NAMALWA (cell line): ENCODE results near the gene FAM110C.
"Not testable (repeated sequence)": the region's sequence is repeated elsewhere in the genome, so short reads cannot be mapped to it uniquely, and the experiment has no call there.

Experiments used
- DNase-seq: peaks from one replicate; pipeline ENCODE4 v3.0.0-alpha.2; 2015; ENCODE audit warnings: low spot score

FAM110C gene

GRCh38 chr2:46471-47345 is at the start of gene FAM110C:
Gene FAM110C (minus strand): TSS chr2:46505. CDS start chr2:46385, 120 bp downstream.
- no peak for DNase-seq

- no peak for DNase-seq
These were observed 46.0 kb upstream of the FAM110C start for GRCh38 chr2:92326-92725.

- DNase-seq, result no peak
These were observed 44.5 kb upstream of the FAM110C start for GRCh38 chr2:90645-91312.

GRCh38 chr2:85761-86160 is 39.5 kb upstream of the FAM110C start:
- DNase-seq, result no peak

GRCh38 chr2:84121-84520 is 37.8 kb upstream of the FAM110C start:
- no peak for DNase-seq

GRCh38 chr2:80971-81736 is 34.8 kb upstream of the FAM110C start:
- no peak for DNase-seq

- no peak for DNase-seq
These were observed 34.1 kb upstream of the FAM110C start for GRCh38 chr2:80378-80777.

GRCh38 chr2:71309-72035 is 25.2 kb upstream of the FAM110C start:
- no peak for DNase-seq

- no peak for DNase-seq
These were observed 23.4 kb upstream of the FAM110C start for GRCh38 chr2:69366-70344.

- DNase-seq, result not testable (repeated sequence)
These were observed 22.3 kb upstream of the FAM110C start for GRCh38 chr2:68637-69036.

- no peak for DNase-seq
These were observed 20.5 kb upstream of the FAM110C start for GRCh38 chr2:66853-67252.

- no peak for DNase-seq
These were observed 18.8 kb upstream of the FAM110C start for GRCh38 chr2:65121-65520.

GRCh38 chr2:55587-56448 is 9.5 kb upstream of the FAM110C start:
- no peak for DNase-seq

- DNase-seq, result no peak
These were observed 5.3 kb upstream of the FAM110C start for GRCh38 chr2:51613-52012.

- DNase-seq, result no peak
These were observed 1.4 kb upstream of the FAM110C start for GRCh38 chr2:47737-48136.

- no peak for DNase-seq
These were observed 1.0 kb upstream of the FAM110C start for GRCh38 chr2:47346-47725.

- no peak for DNase-seq
These were observed 204 bp downstream of the FAM110C start for GRCh38 chr2:46131-46470.

- DNase-seq, result no peak
These were observed 769 bp downstream of the FAM110C start for GRCh38 chr2:45342-46130.

- no peak for DNase-seq
These were observed 1.5 kb downstream of the FAM110C start for GRCh38 chr2:44748-45341.
